ENCODE data around the gene PGAP6. TPM values are rescaled to one million over a fixed set of nuclear protein-coding genes. Genes with fewer than 3 reads are reported as not detected.
A peak's percentile ranks its signal among the peaks of the same experiment; 100 is the strongest.

Gene PGAP6
- total and polyA plus RNA-seq, 2 of the 4 experiments (the other 2 are of a cell fraction) = 49.1 to 124 TPM

GRCh38 chr16:356741-357140 is 25.0 kb downstream of the PGAP6 start:
- Histone ChIP-seq H2BK20ac (ENCODE audit: low read depth, low read length) (no peak overlapping the region), H4K20me1 (ENCODE audit: insufficient read depth, low read length) (no peaks in the 10 kb centered on the region), H2BK120ac (ENCODE audit: low read depth, low read length) (no peak overlapping the region), H4K5ac (ENCODE audit: low read depth, low read length) (no peak overlapping the region), H3K4me1 (ENCODE audit: control insufficient read depth, insufficient read depth, low read length) (peaks cover 3% of the 10 kb centered on the region; the same call in 1 of the 2 replicates), H3K4me3 (ENCODE audit: insufficient read depth, low read depth, low read length) (no peak overlapping the region), H4K8ac (ENCODE audit: low read depth in 2 of 2, low read length in 2 of 2) (no peak overlapping the region), H3K14ac (replicated peaks; ENCODE audit: low read depth, low read length) (no peak overlapping the region), H2AFZ (replicated peaks; ENCODE audit: low read length, poor library complexity) (no peak overlapping the region), H2AK9ac (replicated peaks; ENCODE audit: low read depth, low read length, poor library complexity) (peak overlapping the region; percentile 50), H3K9me1 (ENCODE audit: insufficient read depth, low read length) (0 out of 2 replicates have a peak, but pooled peaks cover 3% of the 10 kb centered on the region), H2BK5ac (ENCODE audit: low read depth, low read length, poor library complexity, severe bottlenecking) (no peak overlapping the region), H3K56ac (ENCODE audit: extremely low read depth, insufficient read depth, low read length) (no peak overlapping the region), H3K27ac (ENCODE audit: insufficient read depth, low read length) (no peak overlapping the region), H3K4ac (ENCODE audit: low read depth, low read length) (no peak overlapping the region), H2BK15ac (ENCODE audit: low read depth, low read length) (no peak overlapping the region), H3K36me3 (ENCODE audit: control insufficient read depth, insufficient read depth, low read length) (no peaks in the 10 kb centered on the region), H2AK5ac (ENCODE audit: low read depth, low read length) (no peak overlapping the region), H3K23ac (ENCODE audit: low read depth, low read length) (no peak overlapping the region), H4K91ac (ENCODE audit: insufficient read depth, low read depth, low read length) (no peak overlapping the region), H3K79me1 (ENCODE audit: low read depth in 1 of 2, low read length in 2 of 2) (peaks cover 1 to 2% of the 10 kb centered on the region in 2 experiments; a peak in 2 of 4 replicates), H3K9me3 (ENCODE audit: control insufficient read depth, insufficient read depth, low read length) (no peaks in the 10 kb centered on the region), H3K4me2 (ENCODE audit: low read depth, low read length) (no peak overlapping the region), H3K9ac (ENCODE audit: low read depth, low read length) (no peak overlapping the region), H3K27me3 (ENCODE audit: control insufficient read depth, insufficient read depth, low read length) (no peaks in the 10 kb centered on the region), H3K18ac (ENCODE audit: low read depth, low read length) (no peak overlapping the region)
- BruUV-seq (replicated peaks) = no TSS peak
- WGBS, 2 experiments (ENCODE audit: extremely low coverage in 2 of 2, insufficient read length in 1 of 2) = no CpG with 5 or more reads among the region's 12 CpGs
- TF ChIP-seq MAZ (IDR thresholded peaks at IDR 0.05; ENCODE audit: borderline replicate concordance, low read depth, low read length) (no peak), CEBPB (IDR thresholded peaks at IDR 0.05; ENCODE audit: low read depth, low read length) (no peak), CTCF (conservative IDR thresholded peaks at IDR 0.05; ENCODE audit: low read depth, low read length) (no peak), BHLHE40 (IDR thresholded peaks at IDR 0.05; ENCODE audit: low read depth, low read length) (no peak), RAD21 (IDR thresholded peaks at IDR 0.05; ENCODE audit: low read length) (no peak), POLR2A (IDR thresholded peaks at IDR 0.05; ENCODE audit: low read depth, low read length) (no peak), ELK1 (IDR thresholded peaks at IDR 0.05; ENCODE audit: borderline replicate concordance, low read depth, low read length) (no peak), MAFK (IDR thresholded peaks at IDR 0.05; ENCODE audit: low read depth, low read length) (no peak), NFE2L2 (IDR thresholded peaks at IDR 0.05; ENCODE audit: low read depth, low read length) (no peak), SMC3 (IDR thresholded peaks at IDR 0.05; ENCODE audit: low read depth, low read length) (no peak), RFX5 (IDR thresholded peaks at IDR 0.05; ENCODE audit: low read depth, low read length) (no peak), CHD1 (IDR thresholded peaks at IDR 0.05; ENCODE audit: low read depth, low read length) (no peak), MXI1 (IDR thresholded peaks at IDR 0.05; ENCODE audit: borderline replicate concordance, low read depth, low read length) (no peak), FOS (IDR thresholded peaks at IDR 0.05; ENCODE audit: low read depth, low read length) (no peak)
- ChIA-PET CTCF (no interaction called here), POLR2A (ENCODE audit: unreplicated experiment) (no interaction called here)
- in situ Hi-C loops (cut with MboI; ENCODE audit: low sequenced_read_pairs) (no loop called here), dilution Hi-C loops (cut with HindIII; ENCODE audit: low sequenced_read_pairs, unreplicated experiment) (no loop called here), intact Hi-C loops (cut with micrococcal nuclease) (no loop called here)
- ATAC-seq (ENCODE audit: low read depth) (no peak), DNase-seq (no peak)
